Activated T-helper 1 cell treated with anti-CD3 and anti-CD28 coated beads, Interleukin-12 subunit alpha, Interleukin-12 subunit beta, Interleukin-2, Interleukin-4 antibody, amounts not matched to agents 30 ng/mL and 10 ng/mL and 1 ng/mL, durations not matched to agents 14 hours and 24 hours and 36 hours (primary cell): ENCODE results near the gene VIPR2. TPM values are rescaled to one million over a fixed set of nuclear protein-coding genes. Genes with fewer than 3 reads are reported as not detected.
"Not testable (repeated sequence)": the region's sequence is repeated elsewhere in the genome, so short reads cannot be mapped to it uniquely, and the experiment has no call there.

Experiments
- DNase-seq: peaks from one replicate; pipeline ENCODE4 v3.0.0; 2021; ENCODE audit warnings: low spot score
- H3K27ac Mint-ChIP-seq: one replicate; pipeline ENCODE4 v1.8.0; 2021; ENCODE audit warnings: mild to moderate bottlenecking, mixed read lengths
- H3K27me3 Mint-ChIP-seq: one replicate; pipeline ENCODE4 v1.8.0; 2022; ENCODE audit warnings: mild to moderate bottlenecking, moderate library complexity, mixed read lengths; ENCODE audit not compliant: insufficient read depth
- H3K36me3 Mint-ChIP-seq: one replicate; pipeline ENCODE4 v1.8.0; 2021; ENCODE audit warnings: low read depth, mixed read lengths
- H3K4me1 Mint-ChIP-seq: one replicate; pipeline ENCODE4 v1.8.0; 2021; ENCODE audit warnings: low read depth, mixed read lengths
- H3K4me3 Mint-ChIP-seq: one replicate; pipeline ENCODE4 v1.8.0; 2021; ENCODE audit warnings: mild to moderate bottlenecking, moderate library complexity, mixed read lengths
- H3K9me3 Mint-ChIP-seq: one replicate; pipeline ENCODE4 v1.8.0; 2021; ENCODE audit warnings: mixed read lengths
- intact Hi-C: fragments of 100-400 bp; cut with micrococcal nuclease; formaldehyde crosslinking; loops from one replicate; pipeline ENCODE4 v1.15.1; 2024
- total RNA-seq: library from RNA; stranded (reverse); gene quantifications from 2 replicates; pipeline ENCODE4 v1.2.3, GENCODE V29; 2022

Gene VIPR2
- total RNA-seq, 1 donor from 2014 or later: 0.70 TPM

DNA sequence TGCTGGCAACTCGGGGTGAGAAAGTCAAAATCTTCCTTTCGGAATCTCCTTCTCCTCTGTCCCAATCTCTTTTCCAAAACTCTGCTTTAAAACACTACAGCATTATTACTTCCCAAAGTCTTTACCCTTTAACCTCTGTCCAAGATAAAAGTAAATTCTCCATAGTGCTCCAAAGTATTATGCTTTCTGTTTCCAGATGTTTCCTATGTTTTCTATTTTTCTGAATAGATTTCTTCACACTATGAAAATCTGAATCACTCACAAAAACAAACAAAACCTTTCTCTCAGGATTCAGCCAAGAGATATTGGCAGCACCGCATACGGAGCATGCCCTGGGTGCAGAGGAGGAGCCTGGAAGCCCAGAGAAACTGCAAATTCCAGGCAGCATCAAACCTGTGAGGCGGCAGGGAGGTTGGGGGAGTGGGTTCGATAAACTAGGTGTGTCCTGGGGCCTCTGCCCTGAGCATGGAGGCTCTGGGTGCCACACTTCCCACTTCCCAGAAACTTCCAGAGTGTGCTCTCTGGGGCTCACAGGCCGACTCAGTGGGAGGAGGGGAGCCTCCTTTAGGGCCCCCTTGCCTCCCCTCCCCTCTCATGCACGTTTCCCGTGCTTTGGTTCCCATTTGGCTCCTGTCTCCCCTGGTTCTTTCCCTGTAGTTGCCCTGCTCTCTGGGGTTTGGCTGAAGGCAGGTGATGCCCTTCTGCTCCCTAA, 35.6 kb downstream of the VIPR2 start:
- intact Hi-C loops: no loop called here
- Mint-ChIP-seq H3K4me3 (no peak overlapping the region), H3K36me3 (no peaks in the 10 kb centered on the region), H3K4me1 (no peaks in the 10 kb centered on the region), H3K27ac (no peak overlapping the region), H3K9me3 (no peaks in the 10 kb centered on the region), H3K27me3 (peaks cover 24% of the 10 kb centered on the region)
- no peak for DNase-seq

DNA sequence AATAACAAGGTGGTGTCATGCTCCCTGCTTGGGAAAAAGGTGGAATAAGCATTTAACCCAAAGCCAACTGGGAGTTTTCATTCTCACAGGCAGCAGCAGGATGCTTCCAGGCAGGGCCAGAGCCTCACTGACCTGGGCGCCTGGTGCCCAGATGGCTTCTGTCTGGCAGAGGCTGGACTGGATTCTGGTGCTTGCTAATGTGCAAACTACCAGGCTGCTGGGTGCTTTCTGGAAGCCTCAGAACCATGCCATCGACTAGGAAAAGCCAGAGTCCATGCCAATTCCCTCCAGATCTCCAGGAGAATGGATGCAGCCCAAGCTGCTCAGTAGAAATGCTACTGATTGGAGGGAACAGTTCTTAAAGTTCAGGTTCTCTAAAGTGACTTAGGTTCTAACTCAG, 36.2 kb downstream of the VIPR2 start:
- Mint-ChIP-seq H3K9me3 (no peaks in the 10 kb centered on the region), H3K27me3 (peaks cover 19% of the 10 kb centered on the region), H3K27ac (no peak overlapping the region), H3K4me3 (no peak overlapping the region), H3K4me1 (no peaks in the 10 kb centered on the region), H3K36me3 (no peaks in the 10 kb centered on the region)
- intact Hi-C loops: no loop called here
- DNase-seq: no peak

- Mint-ChIP-seq H3K27me3 (peaks cover 10% of the 10 kb centered on the region), H3K36me3 (no peaks in the 10 kb centered on the region), H3K27ac (no peak overlapping the region), H3K4me1 (no peaks in the 10 kb centered on the region), H3K4me3 (no peak overlapping the region), H3K9me3 (peaks cover 1% of the 10 kb centered on the region)
- no peak for DNase-seq
- intact Hi-C loops: no loop called here
These were observed 37.3 kb downstream of the VIPR2 start for GRCh38 chr7:159107161-159107892.

- no peak for DNase-seq
- intact Hi-C loops: no loop called here
- Mint-ChIP-seq H3K9me3 (peaks cover 12% of the 10 kb centered on the region), H3K27me3 (peaks cover 6% of the 10 kb centered on the region), H3K27ac (no peak overlapping the region), H3K36me3 (peaks cover 4% of the 10 kb centered on the region), H3K4me3 (no peak overlapping the region), H3K4me1 (no peaks in the 10 kb centered on the region)
These were observed 38.5 kb downstream of the VIPR2 start for GRCh38 chr7:159105832-159106811.

- Mint-ChIP-seq H3K4me3 (no peak overlapping the region), H3K27ac (no peak overlapping the region), H3K36me3 (peaks cover 4% of the 10 kb centered on the region), H3K27me3 (peaks cover 4% of the 10 kb centered on the region), H3K4me1 (no peaks in the 10 kb centered on the region), H3K9me3 (peaks cover 18% of the 10 kb centered on the region)
- no peak for DNase-seq
- intact Hi-C loops: no loop called here
These were observed 39.4 kb downstream of the VIPR2 start for GRCh38 chr7:159105066-159105780.

GRCh38 chr7:159104188-159104920, 40.3 kb downstream of the VIPR2 start:
- Mint-ChIP-seq H3K27me3 (no peaks in the 10 kb centered on the region), H3K4me3 (no peak overlapping the region), H3K4me1 (no peaks in the 10 kb centered on the region), H3K9me3 (peaks cover 18% of the 10 kb centered on the region), H3K36me3 (peaks cover 4% of the 10 kb centered on the region), H3K27ac (no peak overlapping the region)
- intact Hi-C loops: no loop called here
- DNase-seq: no peak

DNA sequence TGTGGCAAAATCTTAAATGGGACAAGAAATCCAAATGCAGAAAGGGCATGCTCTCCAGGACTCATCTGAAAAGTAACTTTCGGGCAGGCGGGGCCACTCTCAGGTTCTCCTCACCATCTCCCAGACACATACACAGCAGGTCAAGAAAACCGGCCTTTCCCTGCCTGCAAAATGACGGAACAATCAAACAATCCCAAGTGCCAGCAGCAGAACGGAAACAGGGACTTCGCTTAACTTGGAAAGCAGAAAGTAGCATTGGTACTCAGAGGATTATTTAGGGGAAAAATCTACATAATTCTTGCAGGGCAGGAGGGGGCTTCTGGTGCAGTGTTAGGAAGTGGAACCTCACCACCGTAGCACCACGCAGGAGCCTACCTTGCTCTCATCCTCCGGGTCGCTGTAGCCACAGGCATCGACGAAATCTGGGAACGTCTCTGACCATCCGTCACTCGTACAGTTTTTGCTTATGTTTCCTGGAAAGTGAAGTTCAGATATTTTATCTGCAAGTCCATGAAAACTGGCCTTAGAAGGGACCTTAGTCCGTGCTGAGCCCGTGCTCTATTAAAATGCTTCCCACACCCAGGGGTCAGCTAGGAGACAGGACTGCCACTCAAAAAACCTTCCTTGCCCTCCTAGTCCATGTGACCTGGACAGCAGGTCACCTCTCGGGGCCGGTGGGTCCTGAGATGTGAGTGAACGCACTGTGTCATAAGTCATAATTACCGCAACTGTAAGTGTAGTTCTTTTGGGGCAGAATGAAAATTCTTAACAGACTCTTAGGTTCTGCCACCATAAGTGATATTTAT, 41.1 kb downstream of the VIPR2 start:
- Mint-ChIP-seq H3K27me3 (no peaks in the 10 kb centered on the region), H3K4me3 (no peak overlapping the region)
- DNase-seq: no peak

DNA sequence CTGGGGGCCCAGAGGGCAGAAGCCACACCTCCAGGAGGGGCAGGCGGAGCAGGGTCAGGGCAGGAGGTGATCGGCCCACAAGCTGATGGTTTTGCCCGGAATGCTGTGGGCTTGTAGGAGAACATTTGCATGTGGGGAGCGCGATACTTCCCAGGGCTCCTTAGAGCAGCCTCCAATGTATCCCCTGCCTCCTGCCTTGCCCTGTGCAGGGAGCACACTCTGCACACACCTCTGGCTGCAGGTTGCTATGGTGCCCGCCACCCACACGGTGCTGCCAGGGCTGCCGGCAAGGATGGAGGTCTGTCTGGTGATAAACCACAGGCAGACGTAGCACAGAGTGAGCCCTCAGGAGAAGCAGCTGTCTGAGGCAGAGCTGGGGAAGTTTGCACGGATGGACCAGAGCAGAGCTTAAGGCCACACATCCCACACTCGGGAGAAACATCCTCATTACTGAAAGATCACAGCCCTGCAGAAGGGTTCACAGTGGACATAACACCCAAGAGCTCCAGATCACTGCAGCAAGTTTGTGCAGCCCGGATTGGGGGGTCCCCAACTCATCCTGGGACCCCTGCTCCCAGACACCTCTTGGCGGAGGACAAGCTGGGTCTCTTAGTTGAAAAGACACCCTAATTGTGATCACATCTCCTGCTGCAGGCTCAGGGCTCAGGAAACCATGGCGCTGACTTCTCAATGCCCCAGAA, 41.8 kb downstream of the VIPR2 start:
- H3K36me3 Mint-ChIP-seq: peaks cover 4% of the 10 kb centered on the region
- intact Hi-C loops: no loop called here

More for the DNA sequence above, 41.1 kb downstream of the VIPR2 start:
- intact Hi-C loops: no loop called here
- Mint-ChIP-seq H3K36me3 (peaks cover 4% of the 10 kb centered on the region), H3K27ac (no peak overlapping the region), H3K9me3 (peaks cover 18% of the 10 kb centered on the region), H3K4me1 (no peaks in the 10 kb centered on the region)

GRCh38 chr7:159101661-159102091, 43.0 kb downstream of the VIPR2 start:
- H3K36me3 Mint-ChIP-seq, H3K4me1 Mint-ChIP-seq, intact Hi-C loops, H3K4me3 Mint-ChIP-seq, H3K27ac Mint-ChIP-seq, H3K27me3 Mint-ChIP-seq, DNase-seq: not testable (repeated sequence)
- peaks cover 18% of the 10 kb centered on the region for H3K9me3 Mint-ChIP-seq

More for the DNA sequence above, 41.8 kb downstream of the VIPR2 start:
- DNase-seq: no peak
- H3K27ac Mint-ChIP-seq: no peak overlapping the region
- no peaks in the 10 kb centered on the region for H3K4me1 Mint-ChIP-seq
- peaks cover 18% of the 10 kb centered on the region for H3K9me3 Mint-ChIP-seq
- H3K27me3 Mint-ChIP-seq: no peaks in the 10 kb centered on the region
- H3K4me3 Mint-ChIP-seq: no peak overlapping the region

DNA sequence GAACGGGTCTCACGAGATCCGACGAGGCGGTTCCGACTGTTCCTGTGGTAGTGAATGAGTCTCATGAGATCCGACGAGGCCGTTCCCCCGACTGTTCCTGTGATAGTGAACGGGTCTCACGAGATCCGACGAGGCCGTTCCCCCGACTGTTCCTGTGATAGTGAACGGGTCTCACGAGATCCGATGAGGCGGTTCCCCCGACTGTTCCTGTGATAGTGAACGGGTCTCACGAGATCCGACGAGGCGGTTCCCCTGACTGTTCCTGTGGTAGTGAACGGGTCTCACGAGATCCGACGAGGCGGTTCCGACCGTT, 43.6 kb downstream of the VIPR2 start:
- peaks cover 18% of the 10 kb centered on the region for H3K9me3 Mint-ChIP-seq
- H3K4me3 Mint-ChIP-seq, H3K36me3 Mint-ChIP-seq, H3K27ac Mint-ChIP-seq, H3K4me1 Mint-ChIP-seq, DNase-seq, H3K27me3 Mint-ChIP-seq, intact Hi-C loops: not testable (repeated sequence)
